Stimulated activated naive CD4-positive, alpha-beta T cell (primary cell): ENCODE measurements around the gene MYCN.

ENCODE experiments used
- DNase-seq, 6 experiments: peaks; one replicate each; lab custom pipeline; 2025; lab: John Stamatoyannopoulos, UW

Gene MYCN

GRCh38 chr2:15976354-15976753, 36.0 kb downstream of the MYCN start:
- no peak for DNase-seq

- DNase-seq = no peak
Observed at GRCh38 chr2:15979051-15979758, 38.9 kb downstream of the MYCN start.

GRCh38 chr2:15979759-15980604, 39.6 kb downstream of the MYCN start:
- no peak for DNase-seq

GRCh38 chr2:15980605-15981098, 40.3 kb downstream of the MYCN start:
- no peak for DNase-seq

GRCh38 chr2:15981646-15982045, 41.3 kb downstream of the MYCN start:
- DNase-seq = no peak

- DNase-seq = no peak
Observed at GRCh38 chr2:15982285-15983044, 42.1 kb downstream of the MYCN start.

- no peak for DNase-seq
Observed at GRCh38 chr2:15983496-15983895, 43.1 kb downstream of the MYCN start.

- no peak for DNase-seq
Observed at GRCh38 chr2:15984368-15985255, 44.3 kb downstream of the MYCN start.

GRCh38 chr2:15985531-15985930, 45.2 kb downstream of the MYCN start:
- no peak for DNase-seq

GRCh38 chr2:15986068-15986560, 45.8 kb downstream of the MYCN start:
- DNase-seq = no peak

GRCh38 chr2:15986644-15987043, 46.3 kb downstream of the MYCN start:
- DNase-seq = no peak

- no peak for DNase-seq
Observed at GRCh38 chr2:15988733-15989132, 48.4 kb downstream of the MYCN start.

GRCh38 chr2:15989559-15989958, 49.2 kb downstream of the MYCN start:
- DNase-seq = no peak

- no peak for DNase-seq
Observed at GRCh38 chr2:15990151-15991101, 50.1 kb downstream of the MYCN start.

GRCh38 chr2:15991231-15991630, 50.9 kb downstream of the MYCN start:
- no peak for DNase-seq

GRCh38 chr2:15992457-15993231, 52.3 kb downstream of the MYCN start:
- DNase-seq = no peak

GRCh38 chr2:15993232-15993610, 52.9 kb downstream of the MYCN start:
- no peak for DNase-seq

- no peak for DNase-seq
Observed at GRCh38 chr2:15993666-15994065, 53.3 kb downstream of the MYCN start.

GRCh38 chr2:15995603-15996002, 55.3 kb downstream of the MYCN start:
- no peak for DNase-seq
